HepG2 (cell line): ENCODE data around the gene RFFL. TPM values are rescaled to one million over a fixed set of nuclear protein-coding genes. Genes with fewer than 3 reads are reported as not detected.
A peak's percentile ranks its signal among the peaks of the same experiment; 100 is the strongest.

ENCODE experiments used
- AKNA ChIP-seq: sonication (generic); formaldehyde crosslinking; IDR thresholded peaks from 2 replicates; pipeline ENCODE4 v1.4.0; 2020; ENCODE audit warnings: missing genetic modification reagents, borderline replicate concordance
- ARID5B ChIP-seq: IDR thresholded peaks from 2 replicates; pipeline ENCODE4 v1.4.0; 2020; ENCODE audit warnings: mild to moderate bottlenecking, missing genetic modification reagents
- CBX1 ChIP-seq: IDR thresholded peaks from one replicate; pipeline ENCODE4 v1.6.1; 2016; ENCODE audit warnings: antibody characterized with exemption, low read depth
- HNRNPLL ChIP-seq: fragments of 200-400 bp; formaldehyde crosslinking; IDR thresholded peaks from 2 replicates; pipeline ENCODE4 v1.6.1; 2017; ENCODE audit warnings: mild to moderate bottlenecking, low read depth, low read length; ENCODE audit not compliant: poor library complexity, severe bottlenecking
- IRF2 ChIP-seq: IDR thresholded peaks from 2 replicates; pipeline ENCODE4 v1.6.1; 2018; ENCODE audit warnings: missing genetic modification reagents, missing compliant biosample characterization
- KAT2B ChIP-seq: fragments of 150-350 bp; IDR thresholded peaks from 2 replicates; pipeline ENCODE4 v1.6.1; 2014; ENCODE audit warnings: low read depth, low read length, borderline replicate concordance
- PRPF4 ChIP-seq: fragments of 200-400 bp; formaldehyde crosslinking; IDR thresholded peaks from 2 replicates; pipeline ENCODE4 v1.6.1; 2016; ENCODE audit warnings: low read length, low read depth; ENCODE audit not compliant: poor library complexity, severe bottlenecking
- SAP130 ChIP-seq: IDR thresholded peaks from 2 replicates; pipeline ENCODE4 v1.6.1; 2016; ENCODE audit warnings: low read depth
- SUZ12 ChIP-seq: fragments of 150-350 bp; IDR thresholded peaks from 2 replicates; pipeline ENCODE4 v1.6.1; 2014; ENCODE audit warnings: low read depth, low read length
- TRIM24 ChIP-seq: sonication (generic); formaldehyde crosslinking; IDR thresholded peaks from 2 replicates; pipeline ENCODE4 v1.8.0; 2022; ENCODE audit warnings: mild to moderate bottlenecking, missing genetic modification reagents
- ZBTB20 ChIP-seq: sonication (generic); formaldehyde crosslinking; IDR thresholded peaks from 2 replicates; pipeline ENCODE4 v1.8.1; 2023; ENCODE audit warnings: missing genetic modification reagents, low read depth, mild to moderate bottlenecking, borderline replicate concordance
- ZNF205 ChIP-seq: IDR thresholded peaks from 2 replicates; pipeline ENCODE4 v1.6.1; 2018; ENCODE audit warnings: missing biosample characterization, missing genetic modification reagents
- ZNF260 ChIP-seq: sonication (generic); formaldehyde crosslinking; IDR thresholded peaks from 2 replicates; pipeline ENCODE4 v1.4.0; 2020; ENCODE audit warnings: missing genetic modification reagents, low read depth, mild to moderate bottlenecking, borderline replicate concordance
- ZNF446 ChIP-seq: sonication (generic); formaldehyde crosslinking; IDR thresholded peaks from 2 replicates; pipeline ENCODE4 v1.5.0; 2020; ENCODE audit warnings: mild to moderate bottlenecking, missing genetic modification reagents
- ZNF558 ChIP-seq: sonication (generic); formaldehyde crosslinking; IDR thresholded peaks from 2 replicates; pipeline ENCODE4 v1.9.0; 2022; ENCODE audit warnings: mild to moderate bottlenecking, missing genetic modification reagents, borderline replicate concordance
- ZNF850 ChIP-seq: sonication (generic); formaldehyde crosslinking; conservative IDR thresholded peaks from 2 replicates; pipeline ENCODE4 v1.9.0; 2021; ENCODE audit warnings: mild to moderate bottlenecking, missing genetic modification reagents
- ZUFSP ChIP-seq: sonication (generic); formaldehyde crosslinking; IDR thresholded peaks from 2 replicates; pipeline ENCODE4 v1.9.0; 2021; ENCODE audit warnings: missing genetic modification reagents, mild to moderate bottlenecking, borderline replicate concordance
- polyA plus RNA-seq, 8 experiments: library from polyadenylated mRNA; depleted of rRNA in 3 of 8; stranded (reverse) in 7 of 8; unstranded in 1 of 8; fragments of >200 nt; fragmentation: Illumina TruSeq in 4 of 8; extraction: Trizol in 4 of 8; gene quantifications; 2 replicates each; pipeline versions ENCODE4 v1.2.1 to v1.2.3, GENCODE V29; 2011 to 2016; ENCODE audit warnings: low read depth in 4 of 8, missing spikeins in 1 of 8, mixed read lengths in 1 of 8; ENCODE audit not compliant: insufficient read depth in 1 of 8
- total RNA-seq, 5 experiments: library from RNA; depleted of rRNA; stranded (reverse); fragments of >200 nt; fragmentation: Illumina TruSeq; extraction: Trizol; gene quantifications; 2 replicates each; pipeline ENCODE4 v1.2.3, GENCODE V29; 2016; ENCODE audit warnings: low read depth in 1 of 5

RFFL gene
- total and polyA plus RNA-seq, 2 of the 13 experiments (the other 11 are each of a cell fraction or from before 2014, with no cell fraction given), result 24.3 to 48.6 TPM

- TF ChIP-seq ARID5B (CRISPR knock-in tag) (peak; percentile 94), ZNF850 (CRISPR knock-in tag) (no peak), HNRNPLL (no peak), ZBTB20 (peak; percentile 73; the same call in 1 of the 2 replicates), ZUFSP (CRISPR knock-in tag) (no peak), TRIM24 (CRISPR knock-in tag) (no peak), CBX1 (no peak), ZNF260 (CRISPR knock-in tag) (no peak), SAP130 (CRISPR knock-in tag) (peak; percentile 91), SUZ12 (no peak), PRPF4 (no peak), ZNF446 (CRISPR knock-in tag) (no peak), IRF2 (peak; percentile 47), ZNF205 (CRISPR knock-in tag) (no peak), ZNF558 (CRISPR knock-in tag) (no peak), KAT2B (no peak), AKNA (CRISPR knock-in tag) (no peak)
Observed at GRCh38 chr17:35079547-35080423, 16.3 kb upstream of the RFFL start (continued).
